ENCODE measurements around the gene OLIG1.

The OLIG1 gene

GRCh38 chr21:33105088-33105487 lies 35.1 kb downstream of the OLIG1 start:
- no peak for DNase-seq

DNA sequence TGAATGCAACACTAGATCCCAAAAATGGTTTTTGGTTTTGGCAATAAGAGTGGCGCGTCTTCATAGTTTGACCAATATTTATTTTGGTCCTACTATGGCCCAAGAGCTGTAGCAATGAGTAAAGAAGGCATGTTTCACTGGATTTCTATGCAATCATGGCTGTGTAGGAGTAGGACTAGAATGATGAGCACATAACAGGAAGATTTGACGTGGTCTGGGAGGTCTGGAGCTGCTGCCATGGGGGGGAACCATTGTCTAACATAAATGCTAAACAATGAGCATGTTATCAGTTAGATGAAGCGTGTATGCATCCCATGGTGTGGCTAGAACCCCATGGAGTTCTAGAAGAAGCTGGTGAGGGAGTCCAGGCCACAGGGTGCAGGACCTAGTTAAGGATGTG lies 38.3 kb downstream of the OLIG1 start:
- no peak for DNase-seq

DNA sequence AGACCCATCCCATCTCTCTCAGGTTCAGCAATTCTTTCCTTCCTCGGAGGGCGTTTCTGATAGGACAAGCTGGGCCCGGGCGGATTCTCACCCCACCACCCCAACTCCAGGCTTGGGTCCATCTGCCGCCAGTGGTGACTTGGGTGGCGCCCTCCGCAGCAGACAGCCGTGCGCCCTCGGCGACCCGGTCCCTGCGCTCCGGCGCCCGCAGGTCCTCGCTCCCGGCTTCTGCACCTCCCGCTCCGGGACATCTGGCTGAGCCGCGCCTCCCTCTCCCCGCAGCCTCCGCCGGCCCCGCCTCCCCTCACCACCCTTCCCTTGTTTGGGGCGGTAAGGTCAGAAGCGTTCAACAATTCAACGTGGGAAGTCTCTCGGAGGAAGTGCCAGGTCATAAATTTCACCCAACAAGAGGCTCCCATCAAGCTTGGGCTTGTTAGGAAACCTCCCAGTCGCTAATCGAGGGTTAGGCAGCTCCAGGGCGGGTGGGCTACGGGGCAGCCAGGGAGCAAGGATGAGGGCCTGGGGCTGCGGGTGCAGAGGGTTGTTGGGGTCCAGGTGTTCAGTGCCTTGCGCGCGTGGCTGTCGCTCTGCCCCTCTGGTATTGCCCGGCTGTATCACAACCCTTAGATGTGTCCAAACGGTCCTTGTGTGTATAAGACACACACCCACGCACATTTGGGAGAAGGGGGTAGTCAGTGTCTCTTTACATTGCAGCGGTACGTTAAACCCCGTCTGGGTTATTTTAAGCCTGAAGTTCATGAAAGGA lies 39.8 kb downstream of the OLIG1 start:
- no peak for DNase-seq

DNA sequence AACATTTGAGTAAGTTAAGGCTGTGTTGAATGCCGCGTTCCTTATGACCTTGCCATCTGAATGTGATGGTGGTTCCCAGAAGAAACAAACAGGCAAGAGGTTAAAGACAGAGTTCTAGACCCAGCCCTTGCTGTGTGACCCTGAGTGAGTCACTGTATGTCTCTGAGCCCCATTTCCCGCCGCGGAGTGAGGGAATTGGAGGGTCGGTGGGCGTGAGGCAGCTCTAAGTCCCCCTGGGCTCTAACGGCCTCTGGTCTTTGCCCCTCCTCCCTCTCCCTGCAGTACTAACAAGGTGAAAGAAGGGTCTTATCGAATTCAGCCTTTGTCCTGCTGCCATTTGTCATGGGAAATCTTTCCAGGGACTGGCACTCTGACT lies 40.4 kb downstream of the OLIG1 start:
- DNase-seq: no peak

DNA sequence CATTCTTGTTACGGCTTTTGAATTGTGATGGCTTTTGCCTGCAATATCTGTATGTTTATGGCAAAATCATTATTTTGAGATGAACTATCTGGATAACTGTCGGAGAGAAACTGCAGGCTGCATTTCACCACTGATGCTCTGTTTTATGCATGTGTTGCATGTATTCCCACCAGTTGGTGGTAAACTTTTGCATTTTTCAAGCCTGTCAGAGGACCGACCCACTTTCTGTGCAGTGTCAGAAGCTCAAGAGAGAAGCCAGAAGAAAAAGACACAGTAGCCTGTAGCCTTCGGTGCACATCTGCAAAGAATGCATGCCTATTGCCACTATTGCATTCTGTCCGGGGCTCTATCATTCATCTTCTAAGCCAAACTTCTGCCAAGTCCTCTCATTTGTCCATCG lies 41.6 kb downstream of the OLIG1 start:
- DNase-seq: no peak

GRCh38 chr21:33112151-33112550 lies 42.2 kb downstream of the OLIG1 start:
- DNase-seq: no peak

- no peak for DNase-seq
Observed at GRCh38 chr21:33112681-33113080, 42.7 kb downstream of the OLIG1 start.

DNA sequence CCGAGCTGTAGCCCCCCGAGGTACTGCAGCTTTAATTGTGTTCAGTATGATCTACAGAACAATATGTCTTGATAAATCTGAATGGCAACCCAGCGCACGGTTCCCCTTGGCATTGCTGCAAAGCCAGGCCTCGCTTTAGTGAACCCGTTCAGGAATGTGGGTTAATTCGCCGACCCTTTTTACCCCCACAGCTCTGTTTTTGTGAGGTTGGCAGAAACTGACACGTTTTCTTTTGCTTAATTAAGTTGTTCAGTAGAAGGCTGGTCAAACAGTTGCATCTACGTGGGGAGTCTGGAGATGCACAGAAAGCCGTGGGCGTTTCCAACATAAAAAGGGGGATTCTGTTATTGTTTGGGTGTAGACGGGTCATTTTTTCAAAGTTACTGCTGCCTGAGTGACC lies 43.2 kb downstream of the OLIG1 start:
- DNase-seq: no peak

GRCh38 chr21:33114276-33114675 lies 44.3 kb downstream of the OLIG1 start:
- no peak for DNase-seq

- no peak for DNase-seq
Observed at GRCh38 chr21:33115631-33116510, 45.9 kb downstream of the OLIG1 start.

DNA sequence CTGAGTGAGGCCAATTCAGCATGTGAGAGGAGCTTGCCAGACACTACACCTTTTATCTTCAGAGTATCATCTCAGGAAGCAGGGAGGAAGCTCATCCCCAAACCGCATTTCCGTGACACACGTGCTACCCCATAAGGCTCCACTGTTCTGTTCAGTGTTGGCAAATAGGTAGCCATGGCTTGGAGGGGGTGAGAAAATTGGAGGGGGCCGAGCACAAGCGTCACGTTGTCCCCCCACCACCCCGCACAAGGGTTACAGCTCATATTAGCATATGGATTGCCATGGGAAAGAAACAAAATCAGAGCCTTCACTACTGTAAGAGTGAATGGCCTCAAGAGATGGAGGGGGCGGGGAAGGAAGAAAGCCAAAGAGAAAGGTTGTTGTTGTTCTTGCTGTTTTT lies 46.7 kb downstream of the OLIG1 start:
- no peak for DNase-seq

DNA sequence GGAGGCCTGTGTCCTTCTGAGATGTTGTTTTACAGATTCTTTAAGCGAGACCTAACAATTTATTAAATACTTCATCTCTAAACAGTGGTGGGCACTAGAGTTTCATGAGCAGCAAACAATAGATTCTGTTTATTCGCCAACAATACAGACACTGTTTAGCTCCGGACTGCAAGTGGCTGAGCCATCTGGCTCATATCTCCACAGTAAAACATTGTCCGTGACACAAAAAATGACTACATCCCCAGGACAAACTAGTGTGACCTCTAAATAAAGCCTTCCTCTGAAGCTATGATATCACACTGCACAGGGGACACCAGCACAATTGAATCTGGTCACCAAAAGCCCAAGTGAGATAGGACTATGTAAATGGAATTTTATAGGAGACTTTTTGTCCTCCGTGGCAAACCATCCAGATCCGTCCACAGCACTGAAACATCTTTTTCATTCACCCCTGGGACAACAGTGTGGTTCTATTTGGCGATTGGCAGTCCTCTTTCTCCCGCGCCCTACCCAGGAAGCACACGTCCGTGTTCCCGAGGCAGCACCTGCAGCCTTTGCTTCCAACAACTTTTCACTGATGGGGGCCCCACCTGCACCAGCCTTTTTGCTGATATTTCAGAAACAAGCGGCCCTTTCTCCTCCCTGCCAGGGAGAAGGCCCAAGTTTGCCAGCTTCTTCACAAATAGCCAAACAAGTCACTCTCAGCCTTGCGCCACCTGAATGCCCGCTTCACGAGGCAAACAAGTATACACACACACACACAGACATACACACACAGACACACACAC lies 47.4 kb downstream of the OLIG1 start:
- DNase-seq: no peak

All from OCI-M1 (cell line).